Muscle of back (tissue), 11 donors: ENCODE results near the gene RNF4. TPM values are rescaled to one million over a fixed set of nuclear protein-coding genes. Genes with fewer than 3 reads are reported as not detected.
"Not testable (repeated sequence)": the region's sequence is repeated elsewhere in the genome, so short reads cannot be mapped to it uniquely, and the experiment has no call there.

ENCODE experiments used
- DNase-seq, 3 donors: peaks; one replicate each; pipeline versions ENCODE4 v3.0.0 to v3.0.0-alpha.2; 2013
- polyA plus RNA-seq, 10 donors: library from polyadenylated mRNA; unstranded; fragments of 120-200 nt; gene quantifications; one replicate each; pipeline ENCODE4 v1.2.1, GENCODE V29; 2013; ENCODE audit not compliant: insufficient read length in 10 of 10

Gene RNF4
- polyA plus RNA-seq, 10 donors, result 36.8 to 55.9 (median 40.5) TPM

GRCh38 chr4:2484993-2485392 is 16.1 kb downstream of the RNF4 start:
- peak; percentile 33 to 80 (median 67) for DNase-seq

- no peak for DNase-seq
Measured at GRCh38 chr4:2485956-2486355, 17.1 kb downstream of the RNF4 start.

GRCh38 chr4:2486981-2487380 is 18.1 kb downstream of the RNF4 start:
- DNase-seq, result no peak

GRCh38 chr4:2487632-2488031 is 18.7 kb downstream of the RNF4 start:
- no peak for DNase-seq

- no peak for DNase-seq
Measured at GRCh38 chr4:2489081-2489805, 20.3 kb downstream of the RNF4 start.

GRCh38 chr4:2489841-2490552 is 21.1 kb downstream of the RNF4 start:
- no peak for DNase-seq

- DNase-seq, result no peak
Measured at GRCh38 chr4:2492970-2493369, 24.1 kb downstream of the RNF4 start.

- no peak for DNase-seq
Measured at GRCh38 chr4:2494992-2495391, 26.1 kb downstream of the RNF4 start.

GRCh38 chr4:2497324-2497723 is 28.4 kb downstream of the RNF4 start:
- DNase-seq, result no peak

GRCh38 chr4:2497931-2498330 is 29.0 kb downstream of the RNF4 start:
- peak; percentile 7 to 35 (median 15) for DNase-seq

GRCh38 chr4:2500547-2500946 is 31.6 kb downstream of the RNF4 start:
- no peak for DNase-seq

GRCh38 chr4:2501034-2501594 is 32.2 kb downstream of the RNF4 start:
- no peak for DNase-seq

- no peak for DNase-seq
Measured at GRCh38 chr4:2503809-2504208, 34.9 kb downstream of the RNF4 start.

GRCh38 chr4:2507259-2507658 is 38.4 kb downstream of the RNF4 start:
- DNase-seq, result no peak

GRCh38 chr4:2507855-2508254 is 38.9 kb downstream of the RNF4 start:
- no peak for DNase-seq

GRCh38 chr4:2510351-2511259 is 41.7 kb downstream of the RNF4 start:
- DNase-seq, result no peak

- no peak for DNase-seq
Measured at GRCh38 chr4:2511645-2512131, 42.8 kb downstream of the RNF4 start.

GRCh38 chr4:2512396-2513135 is 43.7 kb downstream of the RNF4 start:
- DNase-seq, result no peak

GRCh38 chr4:2514193-2514592 is 45.3 kb downstream of the RNF4 start:
- DNase-seq, result not testable (repeated sequence)

GRCh38 chr4:2514944-2515343 is 46.0 kb downstream of the RNF4 start:
- not testable (repeated sequence) for DNase-seq
